HepG2 (cell line): ENCODE results near the gene BRMS1.
"Not testable (repeated sequence)": the region's sequence is repeated elsewhere in the genome, so short reads cannot be mapped to it uniquely, and the experiment has no call there.

ENCODE experiments used
- ELF3 ChIP-seq: IDR thresholded peaks from 2 replicates; pipeline ENCODE4 v1.6.1; 2016; ENCODE audit warnings: missing genetic modification reagents, missing compliant biosample characterization
- HMG20A ChIP-seq: IDR thresholded peaks from 2 replicates; pipeline ENCODE4 v1.6.1; 2016; ENCODE audit warnings: borderline replicate concordance
- HMG20B ChIP-seq: conservative IDR thresholded peaks from 2 replicates; pipeline ENCODE4 v1.6.1; 2016; ENCODE audit warnings: missing genetic modification reagents, missing compliant biosample characterization
- KAT2B ChIP-seq: fragments of 150-350 bp; IDR thresholded peaks from 2 replicates; pipeline ENCODE4 v1.6.1; 2014; ENCODE audit warnings: low read depth, low read length, borderline replicate concordance
- NFIB ChIP-seq: sonication (generic); formaldehyde crosslinking; IDR thresholded peaks from 2 replicates; pipeline ENCODE4 v1.9.0; 2021; ENCODE audit warnings: missing genetic modification reagents, mild to moderate bottlenecking, borderline replicate concordance
- SKI ChIP-seq: fragments of 450-650 bp; IDR thresholded peaks from one replicate; pipeline ENCODE4 v1.6.1; 2018; ENCODE audit warnings: mild to moderate bottlenecking; ENCODE audit not compliant: partially characterized antibody
- TAF1 ChIP-seq: sonication (generic); formaldehyde crosslinking; IDR thresholded peaks from 2 replicates; pipeline ENCODE4 v1.4.0; 2020; ENCODE audit warnings: missing genetic modification reagents
- ZBTB7A ChIP-seq: sonication (generic); formaldehyde crosslinking; IDR thresholded peaks from 2 replicates; pipeline ENCODE4 v1.8.0; 2022; ENCODE audit warnings: mild to moderate bottlenecking, missing genetic modification reagents
- ZFAT ChIP-seq: sonication (generic); formaldehyde crosslinking; conservative IDR thresholded peaks from 2 replicates; pipeline ENCODE4 v1.8.1; 2023; ENCODE audit warnings: missing genetic modification reagents, inconsistent platforms
- ZNF543 ChIP-seq: sonication (generic); formaldehyde crosslinking; IDR thresholded peaks from 2 replicates; pipeline ENCODE4 v1.4.0; 2020; ENCODE audit warnings: mild to moderate bottlenecking, missing genetic modification reagents
- ZNF605 ChIP-seq: sonication (generic); formaldehyde crosslinking; IDR thresholded peaks from 2 replicates; pipeline ENCODE4 v1.8.0; 2022; ENCODE audit warnings: mild to moderate bottlenecking, missing genetic modification reagents
- ZNF746 ChIP-seq: sonication (generic); formaldehyde crosslinking; IDR thresholded peaks from 2 replicates; pipeline ENCODE4 v1.8.0; 2022; ENCODE audit warnings: mild to moderate bottlenecking, missing genetic modification reagents

DNA sequence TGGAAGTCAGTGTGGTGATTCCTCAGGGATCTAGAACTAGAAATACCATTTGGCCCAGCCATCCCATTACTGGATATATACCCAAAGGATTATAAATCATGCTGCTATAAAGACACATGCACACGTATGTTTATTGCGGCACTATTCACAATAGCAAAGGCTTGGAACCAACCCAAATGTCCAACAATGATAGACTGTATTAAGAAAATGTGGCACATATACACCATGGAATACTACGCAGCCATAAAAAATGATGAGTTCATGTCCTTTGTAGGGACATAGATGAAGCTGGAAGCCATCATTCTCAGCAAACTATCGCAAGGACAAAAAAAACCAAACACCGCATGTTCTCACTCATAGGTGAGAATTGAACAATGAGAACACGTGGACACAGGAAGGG lies 24.2 kb downstream of the BRMS1 start:
- TF ChIP-seq ZFAT (CRISPR knock-in tag); HMG20B (CRISPR knock-in tag); SKI; TAF1 (CRISPR knock-in tag); ZNF543 (CRISPR knock-in tag); HMG20A; ZNF746 (CRISPR knock-in tag); KAT2B; ELF3 (CRISPR knock-in tag); ZNF605 (CRISPR knock-in tag); ZBTB7A (CRISPR knock-in tag); NFIB (CRISPR knock-in tag): not testable (repeated sequence)
